ENCODE measurements around the gene CRNN.

CRNN gene

GRCh38 chr1:152386940-152387339 is 27.1 kb downstream of the CRNN start:
- DNase-seq (ENCODE audit: low spot score), result no peak
- TF ChIP-seq, protein P1, sequence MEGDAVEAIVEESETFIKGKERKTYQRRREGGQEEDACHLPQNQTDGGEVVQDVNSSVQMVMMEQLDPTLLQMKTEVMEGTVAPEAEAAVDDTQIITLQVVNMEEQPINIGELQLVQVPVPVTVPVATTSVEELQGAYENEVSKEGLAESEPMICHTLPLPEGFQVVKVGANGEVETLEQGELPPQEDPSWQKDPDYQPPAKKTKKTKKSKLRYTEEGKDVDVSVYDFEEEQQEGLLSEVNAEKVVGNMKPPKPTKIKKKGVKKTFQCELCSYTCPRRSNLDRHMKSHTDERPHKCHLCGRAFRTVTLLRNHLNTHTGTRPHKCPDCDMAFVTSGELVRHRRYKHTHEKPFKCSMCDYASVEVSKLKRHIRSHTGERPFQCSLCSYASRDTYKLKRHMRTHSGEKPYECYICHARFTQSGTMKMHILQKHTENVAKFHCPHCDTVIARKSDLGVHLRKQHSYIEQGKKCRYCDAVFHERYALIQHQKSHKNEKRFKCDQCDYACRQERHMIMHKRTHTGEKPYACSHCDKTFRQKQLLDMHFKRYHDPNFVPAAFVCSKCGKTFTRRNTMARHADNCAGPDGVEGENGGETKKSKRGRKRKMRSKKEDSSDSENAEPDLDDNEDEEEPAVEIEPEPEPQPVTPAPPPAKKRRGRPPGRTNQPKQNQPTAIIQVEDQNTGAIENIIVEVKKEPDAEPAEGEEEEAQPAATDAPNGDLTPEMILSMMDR (IDR thresholded peaks at IDR 0.05), result no peak
- Histone ChIP-seq H3K4me3 (no peak overlapping the region), H3K27ac (no peak overlapping the region)

DNA sequence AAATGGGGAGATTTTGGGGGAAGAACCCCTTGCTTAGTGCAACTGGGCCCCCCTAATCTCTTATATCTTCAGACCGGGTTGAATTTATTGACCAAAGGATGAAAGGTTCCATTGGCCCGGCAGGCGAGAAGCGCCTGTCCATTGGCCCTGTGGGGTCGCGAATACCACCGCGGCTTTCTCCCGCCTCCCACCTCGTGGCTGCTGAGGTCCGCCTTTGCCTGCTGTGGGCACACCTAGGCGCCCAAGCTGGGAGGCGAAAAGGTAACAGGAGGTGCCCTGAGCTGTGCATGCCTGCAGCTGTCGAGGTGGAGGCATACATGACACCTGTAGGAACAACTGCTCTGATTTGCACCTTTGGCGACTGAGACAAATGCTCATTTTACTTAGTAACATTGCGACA is 33.1 kb downstream of the CRNN start:
- Histone ChIP-seq H3K27ac (no peak overlapping the region), H3K4me3 (no peak overlapping the region)
- TF ChIP-seq, protein P1 (IDR thresholded peaks at IDR 0.05), result no peak
- no peak for DNase-seq (ENCODE audit: low spot score)

DNA sequence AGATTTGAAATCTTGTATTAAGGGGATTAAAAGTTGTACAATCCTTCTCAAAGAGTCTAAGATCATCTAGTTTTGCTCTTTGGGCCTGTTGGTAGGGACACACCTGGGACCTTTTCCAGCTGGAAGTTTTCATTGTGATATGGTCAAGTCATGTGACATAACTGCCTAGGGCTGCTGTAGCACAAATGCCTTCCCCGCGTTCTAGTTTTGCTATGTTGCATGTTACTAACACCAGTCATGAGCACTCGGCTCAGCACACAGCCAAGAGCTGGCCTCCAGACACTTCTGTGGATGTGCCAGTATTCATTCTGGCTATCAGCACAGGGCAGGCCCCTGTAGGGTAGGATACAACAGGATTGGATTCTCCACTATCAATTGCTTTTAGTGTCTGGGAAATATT is 39.6 kb downstream of the CRNN start:
- TF ChIP-seq, protein P1 (IDR thresholded peaks at IDR 0.05), result no peak
- DNase-seq (ENCODE audit: low spot score), result no peak
- Histone ChIP-seq H3K27ac (no peak overlapping the region), H3K4me3 (no peak overlapping the region)

GRCh38 chr1:152372672-152373071 is 41.4 kb downstream of the CRNN start:
- no peak overlapping the region for H3K27ac ChIP-seq
- TF ChIP-seq, protein P1 (IDR thresholded peaks at IDR 0.05), result no peak
- DNase-seq (ENCODE audit: low spot score), result no peak
- no peak overlapping the region for H3K4me3 ChIP-seq

DNA sequence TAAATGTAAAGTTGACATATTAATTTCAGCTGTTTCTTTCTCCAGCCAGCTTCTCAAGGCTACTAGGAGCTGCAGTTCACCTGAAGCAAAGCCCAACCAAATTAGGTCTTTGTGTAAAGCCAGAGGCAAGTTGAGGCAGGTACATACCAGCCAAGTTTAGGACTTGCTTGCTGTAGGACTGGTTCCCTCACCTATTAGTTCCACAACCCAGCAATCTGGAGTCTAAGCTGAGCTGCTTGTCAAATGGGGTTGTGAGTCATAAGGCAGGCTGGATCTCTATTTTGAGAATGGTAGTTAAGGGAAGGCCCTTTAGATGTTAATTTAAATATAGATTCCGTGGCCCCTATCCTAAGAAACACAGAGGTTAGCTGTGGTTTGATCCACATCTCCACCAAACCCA is 46.6 kb downstream of the CRNN start:
- Histone ChIP-seq H3K4me3 (no peak overlapping the region), H3K27ac (no peak overlapping the region)
- no peak for DNase-seq (ENCODE audit: low spot score)
- TF ChIP-seq, protein P1 (IDR thresholded peaks at IDR 0.05), result no peak

GRCh38 chr1:152359906-152360305 is 54.2 kb downstream of the CRNN start, which contains the start of gene FLG2:
FLG2 (minus strand) TSS chr1:152360006; CDS start chr1:152358884, 1,122 bp downstream.
- H3K4me3 ChIP-seq, result no peak within 1 kb of the TSS
- TF ChIP-seq, protein P1 (IDR thresholded peaks at IDR 0.05), result no peak
- DNase-seq (ENCODE audit: low spot score), result no peak
- H3K27ac ChIP-seq, result no peak within 1 kb of the TSS
